CD4-positive, alpha-beta T cell (primary cell): ENCODE measurements around the gene ZNF215. TPM values are rescaled to one million over a fixed set of nuclear protein-coding genes. Genes with fewer than 3 reads are reported as not detected.

Experiments used
- ATAC-seq: fragments of 200-7000 bp; cut with Tn5 transposase; one replicate; pipeline ENCODE4 v1.10.0; 2022; ENCODE audit warnings: mild to moderate bottlenecking; ENCODE audit not compliant: poor library complexity
- CTCF ChIA-PET: fragments of 350-600 bp; sonication (Branson Sonifier 250); formaldehyde crosslinking; loops from one replicate; lab custom pipeline; 2021; ENCODE audit warnings: antibody characterized with exemption, inconsistent platforms; lab: Charles Lee
- POLR2A ChIA-PET: fragments of 350-600 bp; sonication (Branson Sonifier 250); formaldehyde crosslinking; loops from one replicate; lab custom pipeline; 2021; ENCODE audit warnings: antibody characterized with exemption, inconsistent platforms; lab: Charles Lee
- DNase-seq, 14 experiments: peaks; one replicate each; pipeline ENCODE4 v3.0.0-alpha.2; 2013 to 2020; ENCODE audit warnings: mixed read lengths in 2 of 14
- H3K27ac ChIP-seq, 2 donors: one replicate each; pipeline versions ENCODE4 v1.5.1 to v1.7.0; 2013; ENCODE audit warnings: low read length in 2 of 2, low read depth in 1 of 2, mild to moderate bottlenecking in 1 of 2
- H3K27me3 ChIP-seq, 2 experiments: 1 replicate in 1 of 2; 2 replicates in 1 of 2; pipeline versions ENCODE4 v1.6.1 to v1.7.0; 2013; ENCODE audit warnings: low read length in 2 of 2, control low read depth in 1 of 2, mild to moderate bottlenecking in 1 of 2, moderate library complexity in 1 of 2; ENCODE audit not compliant: insufficient read depth in 2 of 2, control insufficient read depth in 1 of 2
- H3K36me3 ChIP-seq: one replicate; pipeline ENCODE4 v1.6.1; 2013; ENCODE audit warnings: low read length, control low read depth; ENCODE audit not compliant: insufficient read depth
- H3K4me1 ChIP-seq: one replicate; pipeline ENCODE4 v1.6.1; 2013; ENCODE audit warnings: low read length, control low read depth; ENCODE audit not compliant: insufficient read depth
- H3K4me3 ChIP-seq: one replicate; pipeline ENCODE4 v1.5.1; 2013; ENCODE audit warnings: mild to moderate bottlenecking, low read length, moderate library complexity
- H3K9me3 ChIP-seq, 2 experiments: 1 replicate in 1 of 2; 2 replicates in 1 of 2; pipeline versions ENCODE4 v1.6.1 to v1.7.0; 2013; ENCODE audit warnings: low read length in 2 of 2, mild to moderate bottlenecking in 2 of 2, control low read depth in 1 of 2, moderate library complexity in 1 of 2; ENCODE audit not compliant: control insufficient read depth in 1 of 2, insufficient read depth in 1 of 2
- H3K27ac Mint-ChIP-seq: one replicate; pipeline ENCODE4 v1.8.0; 2020; ENCODE audit warnings: mixed read lengths
- H3K27me3 Mint-ChIP-seq: one replicate; pipeline ENCODE4 v1.8.0; 2021; ENCODE audit warnings: mixed read lengths
- H3K36me3 Mint-ChIP-seq: one replicate; pipeline ENCODE4 v1.8.0; 2021; ENCODE audit warnings: low read depth, mixed read lengths
- H3K4me1 Mint-ChIP-seq: one replicate; pipeline ENCODE4 v1.8.0; 2021; ENCODE audit warnings: low read depth, mixed read lengths
- H3K4me3 Mint-ChIP-seq: one replicate; pipeline ENCODE4 v1.8.0; 2020; ENCODE audit warnings: mild to moderate bottlenecking, mixed read lengths
- H3K9me3 Mint-ChIP-seq: one replicate; pipeline ENCODE4 v1.8.0; 2020; ENCODE audit warnings: mixed read lengths
- intact Hi-C, 2 experiments: fragments of 100-400 bp; cut with DNase I in 1 of 2; cut with micrococcal nuclease in 1 of 2; formaldehyde crosslinking; loops; one replicate each; pipeline versions ENCODE4 v1.15.1 to v1.9.0; 2023 to 2025; cut with DNase I, micrococcal nuclease
- total RNA-seq, 174 experiments: library from RNA in 2 of 174; stranded (reverse) in 2 of 174; gene quantifications; one replicate each; pipeline ENCODE4 v1.2.3 and lab custom pipeline; 2021 to 2026
- TF ChIP-seq, protein P1 (sequence below): fragments of 200-600 bp; IDR thresholded peaks from one replicate; pipeline ENCODE4 v1.8.0; 2022; ENCODE audit warnings: antibody characterized with exemption, mild to moderate bottlenecking

The ZNF215 gene
- total RNA-seq, 2 experiments from 2014 or later = 0.87 to 1.1 TPM

DNA sequence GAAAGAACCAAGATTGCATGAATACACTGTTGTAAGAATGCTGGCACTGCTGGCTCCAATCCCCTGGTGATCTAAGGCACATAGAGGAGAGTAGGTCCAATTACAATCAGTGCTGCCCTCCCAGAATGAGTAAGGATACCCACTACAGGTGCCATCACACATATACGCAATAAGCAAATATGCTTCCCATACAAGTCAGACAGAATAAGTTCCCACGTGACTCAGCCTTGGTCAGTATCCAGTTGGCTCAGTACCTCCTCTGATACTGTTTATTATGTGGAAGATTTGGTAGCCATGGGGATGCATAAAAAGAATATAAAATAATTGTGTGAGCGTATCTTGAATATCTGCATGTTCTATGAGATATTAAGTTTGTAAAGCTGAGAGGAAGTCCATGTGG lies 14.3 kb upstream of the ZNF215 start:
- no peaks in the 10 kb centered on the region for H3K27me3 Mint-ChIP-seq
- intact Hi-C loops = no loop called here
- H3K4me3 ChIP-seq = no peak overlapping the region
- no peaks in the 10 kb centered on the region for H3K36me3 Mint-ChIP-seq
- H3K36me3 ChIP-seq = no peaks in the 10 kb centered on the region
- H3K4me1 ChIP-seq = no peaks in the 10 kb centered on the region
- no peak overlapping the region for H3K4me3 Mint-ChIP-seq
- ATAC-seq (no peak), DNase-seq (no peak)
- CTCF ChIA-PET = no interaction called here
- peaks cover 5% of the 10 kb centered on the region for H3K4me1 Mint-ChIP-seq
- H3K27me3 ChIP-seq = no peaks in the 10 kb centered on the region
- POLR2A ChIA-PET = no interaction called here
- H3K27ac ChIP-seq = no peak overlapping the region
- H3K9me3 ChIP-seq = no peaks in the 10 kb centered on the region
- TF ChIP-seq, protein P1, sequence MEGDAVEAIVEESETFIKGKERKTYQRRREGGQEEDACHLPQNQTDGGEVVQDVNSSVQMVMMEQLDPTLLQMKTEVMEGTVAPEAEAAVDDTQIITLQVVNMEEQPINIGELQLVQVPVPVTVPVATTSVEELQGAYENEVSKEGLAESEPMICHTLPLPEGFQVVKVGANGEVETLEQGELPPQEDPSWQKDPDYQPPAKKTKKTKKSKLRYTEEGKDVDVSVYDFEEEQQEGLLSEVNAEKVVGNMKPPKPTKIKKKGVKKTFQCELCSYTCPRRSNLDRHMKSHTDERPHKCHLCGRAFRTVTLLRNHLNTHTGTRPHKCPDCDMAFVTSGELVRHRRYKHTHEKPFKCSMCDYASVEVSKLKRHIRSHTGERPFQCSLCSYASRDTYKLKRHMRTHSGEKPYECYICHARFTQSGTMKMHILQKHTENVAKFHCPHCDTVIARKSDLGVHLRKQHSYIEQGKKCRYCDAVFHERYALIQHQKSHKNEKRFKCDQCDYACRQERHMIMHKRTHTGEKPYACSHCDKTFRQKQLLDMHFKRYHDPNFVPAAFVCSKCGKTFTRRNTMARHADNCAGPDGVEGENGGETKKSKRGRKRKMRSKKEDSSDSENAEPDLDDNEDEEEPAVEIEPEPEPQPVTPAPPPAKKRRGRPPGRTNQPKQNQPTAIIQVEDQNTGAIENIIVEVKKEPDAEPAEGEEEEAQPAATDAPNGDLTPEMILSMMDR = no peak
- no peaks in the 10 kb centered on the region for H3K9me3 Mint-ChIP-seq
- no peak overlapping the region for H3K27ac Mint-ChIP-seq

DNA sequence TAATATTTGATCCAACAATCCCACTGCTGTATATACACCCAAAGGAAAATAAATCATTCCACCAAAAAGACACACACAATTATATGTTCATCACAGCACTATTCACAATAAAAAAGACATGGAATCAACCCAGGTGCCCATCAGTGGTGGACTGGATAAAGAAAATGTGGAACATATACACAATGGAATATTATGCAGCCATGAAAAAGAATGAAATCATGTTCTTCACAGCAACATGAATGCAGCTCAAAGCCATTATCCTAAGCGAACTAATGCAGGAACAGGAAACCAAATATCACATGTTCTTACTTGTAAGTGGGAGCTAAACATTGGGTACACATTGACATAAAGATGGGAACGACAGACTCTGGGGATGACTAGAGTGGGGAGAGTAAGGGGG lies 6.5 kb upstream of the ZNF215 start:
- no peaks in the 10 kb centered on the region for H3K36me3 ChIP-seq
- peaks cover 0 to 7% of the 10 kb centered on the region in 2 experiments for H3K27me3 ChIP-seq
- no peak overlapping the region for H3K4me3 ChIP-seq
- no peaks in the 10 kb centered on the region for H3K36me3 Mint-ChIP-seq
- intact Hi-C loops = no loop called here
- POLR2A ChIA-PET = no interaction called here
- DNase-seq (no peak), ATAC-seq (no peak)
- peaks cover 20% of the 10 kb centered on the region for H3K27me3 Mint-ChIP-seq
- no peak overlapping the region for H3K4me3 Mint-ChIP-seq
- H3K27ac Mint-ChIP-seq = no peak overlapping the region
- H3K9me3 Mint-ChIP-seq = no peaks in the 10 kb centered on the region
- CTCF ChIA-PET = no interaction called here
- H3K9me3 ChIP-seq = no peaks in the 10 kb centered on the region
- TF ChIP-seq, protein P1 = no peak
- no peaks in the 10 kb centered on the region for H3K4me1 Mint-ChIP-seq
- H3K27ac ChIP-seq = no peak overlapping the region
- no peaks in the 10 kb centered on the region for H3K4me1 ChIP-seq

DNA sequence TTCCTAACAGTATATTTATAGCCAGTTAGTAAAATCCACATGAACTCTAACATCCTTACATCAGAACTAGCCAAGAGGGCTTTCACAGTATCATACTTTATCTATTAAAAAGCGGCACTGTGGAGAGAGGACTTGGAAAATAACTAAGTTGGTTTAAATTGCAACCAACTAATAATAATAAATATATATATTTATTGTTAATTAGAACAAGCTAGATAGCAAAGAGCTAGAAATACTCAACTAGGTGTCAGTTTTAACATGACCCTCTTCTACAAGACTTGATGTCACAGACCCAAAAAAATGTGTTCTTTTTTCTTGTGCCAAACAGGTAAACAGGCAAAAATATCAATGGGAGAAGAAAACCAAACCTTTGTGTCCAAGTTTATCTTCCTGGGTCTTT lies 5.5 kb upstream of the ZNF215 start, which contains the start of gene OR2D3:
Gene OR2D3, plus strand, starts transcription at position 301 of the 400 bp plus-strand sequence. Its CDS starts 0 bp downstream, at position 301.
- ChIA-PET CTCF (no interaction called here), POLR2A (no interaction called here)
- Histone ChIP-seq H3K9me3 (no peaks in the 10 kb centered on the region), H3K4me1 (no peaks in the 10 kb centered on the region), H3K36me3 (no peaks in the 10 kb centered on the region), H3K27me3 (peaks cover 2 to 10% of the 10 kb centered on the region in 2 experiments), H3K4me3 (no peak within 1 kb of the TSS), H3K27ac (no peak within 1 kb of the TSS)
- intact Hi-C loops = no loop called here
- H3K9me3 Mint-ChIP-seq = no peaks in the 10 kb centered on the region
- no peak within 1 kb of the TSS for H3K27ac Mint-ChIP-seq
- DNase-seq (no peak), ATAC-seq (no peak)
- H3K36me3 Mint-ChIP-seq = no peaks in the 10 kb centered on the region
- H3K27me3 Mint-ChIP-seq = peaks cover 24% of the 10 kb centered on the region
- TF ChIP-seq, protein P1 = no peak
- H3K4me3 Mint-ChIP-seq = no peak within 1 kb of the TSS
- peaks cover 4% of the 10 kb centered on the region for H3K4me1 Mint-ChIP-seq
